ENCODE results near the gene NRXN3. TPM values are rescaled to one million over a fixed set of nuclear protein-coding genes. Genes with fewer than 3 reads are reported as not detected.

Gene NRXN3
- total and polyA plus RNA-seq, 8 donors = 0.53 to 2.5 (median 1.5) TPM

- Histone ChIP-seq H3K27ac (no peak overlapping the region), H3K27me3 (no peaks in the 10 kb centered on the region), H3K4me3 (no peak overlapping the region), H3K9me3 (no peaks in the 10 kb centered on the region), H3K4me1 (peaks cover 0 to 8% (median 0%) of the 10 kb centered on the region in 3 donors), H3K36me3 (no peaks in the 10 kb centered on the region)
- intact Hi-C loops (cut with DNase I) = no loop called here
- no peak for TF ChIP-seq CTCF (IDR thresholded peaks at IDR 0.05)
- peak in 2 of 4 donors; percentile 59 for ATAC-seq
- DNase-seq = no peak
- 53 to 59% methylated on average over 2 of the region's 2 CpGs for WGBS, 2 donors
- FAIRE-seq = no peak
Measured at GRCh38 chr14:79584679-79585078, 1414.5 kb downstream of the NRXN3 start.

- TF ChIP-seq CTCF (IDR thresholded peaks at IDR 0.05) = no peak
- Histone ChIP-seq H3K9me3 (no peaks in the 10 kb centered on the region), H3K27ac (peak overlapping the region in 2 of 4 donors; percentile 27 to 49), H3K4me1 (peaks cover 0 to 8% (median 0%) of the 10 kb centered on the region in 3 donors), H3K27me3 (no peaks in the 10 kb centered on the region), H3K4me3 (no peak overlapping the region), H3K36me3 (no peaks in the 10 kb centered on the region)
- FAIRE-seq (no peak), ATAC-seq (peak; percentile 32 to 88 (median 78)), DNase-seq (peak in 1 of 6 donors; percentile 19)
- WGBS, 2 donors = 34 to 35% methylated on average over 4 of the region's 4 CpGs
- intact Hi-C loops (cut with DNase I) = no loop called here
Measured at GRCh38 chr14:79585845-79586244, 1415.7 kb downstream of the NRXN3 start.

GRCh38 chr14:79586416-79586815 is 1416.2 kb downstream of the NRXN3 start:
- DNase-seq (peak in 4 of 6 donors; percentile 17 to 39 (median 32)), ATAC-seq (peak; percentile 60 to 83 (median 72)), FAIRE-seq (no peak)
- H3K9me3 ChIP-seq = no peaks in the 10 kb centered on the region
- H3K27me3 ChIP-seq = no peaks in the 10 kb centered on the region
- no peaks in the 10 kb centered on the region for H3K36me3 ChIP-seq
- intact Hi-C loops (cut with DNase I) = no loop called here
- peak overlapping the region in 1 of 4 donors; percentile 49 for H3K27ac ChIP-seq
- peaks cover 0 to 8% (median 0%) of the 10 kb centered on the region in 3 donors for H3K4me1 ChIP-seq
- 63 to 76% methylated on average over 5 of the region's 5 CpGs for WGBS, 2 donors
- TF ChIP-seq CTCF (IDR thresholded peaks at IDR 0.05) = no peak
- no peak overlapping the region for H3K4me3 ChIP-seq

- DNase-seq (no peak), FAIRE-seq (no peak), ATAC-seq (no peak)
- Histone ChIP-seq H3K36me3 (no peaks in the 10 kb centered on the region), H3K9me3 (no peaks in the 10 kb centered on the region), H3K4me1 (peaks cover 0 to 8% (median 0%) of the 10 kb centered on the region in 3 donors), H3K27ac (no peak overlapping the region), H3K4me3 (no peak overlapping the region), H3K27me3 (no peaks in the 10 kb centered on the region)
- intact Hi-C loops (cut with DNase I) = no loop called here
- TF ChIP-seq CTCF (IDR thresholded peaks at IDR 0.05) = no peak
- 67 to 73% methylated on average over 7 of the region's 7 CpGs for WGBS, 2 donors
Measured at GRCh38 chr14:79586989-79587598, 1416.9 kb downstream of the NRXN3 start.

GRCh38 chr14:79587875-79588274 is 1417.7 kb downstream of the NRXN3 start:
- WGBS, 2 donors = 92 to 100% methylated on average over 1 of the region's 1 CpG
- H3K27ac ChIP-seq = no peak overlapping the region
- FAIRE-seq (no peak), ATAC-seq (no peak), DNase-seq (no peak)
- no peak overlapping the region for H3K4me3 ChIP-seq
- TF ChIP-seq CTCF (IDR thresholded peaks at IDR 0.05) = no peak
- H3K36me3 ChIP-seq = no peaks in the 10 kb centered on the region
- no peaks in the 10 kb centered on the region for H3K9me3 ChIP-seq
- intact Hi-C loops (cut with DNase I) = no loop called here
- no peaks in the 10 kb centered on the region for H3K27me3 ChIP-seq
- H3K4me1 ChIP-seq = peaks cover 0 to 8% (median 0%) of the 10 kb centered on the region in 3 donors

Data from pancreas (tissue), 10 donors.